SK-N-MC (cell line): ENCODE results near the gene SH3GL3.

ENCODE experiments used
- EZH2 ChIP-seq: fragments of 200-600 bp; sonication (generic); IDR thresholded peaks from one replicate; pipeline ENCODE4 v1.6.1; 2017; ENCODE audit warnings: antibody characterized with exemption
- FOXP2 ChIP-seq: optimal IDR thresholded peaks from 2 replicates; pipeline ENCODE3; 2011; ENCODE audit warnings: mild to moderate bottlenecking, moderate library complexity; ENCODE audit not compliant: insufficient read depth; ENCODE audit errors: extremely low read length, control extremely low read depth
- POLR2AphosphoS5 ChIP-seq: IDR thresholded peaks from 2 replicates; pipeline ENCODE4 v1.6.1; 2012; ENCODE audit warnings: mild to moderate bottlenecking, low read depth, low read length, borderline replicate concordance

GRCh38 chr15:83651541-83651940 is 204.4 kb downstream of the SH3GL3 start:
- TF ChIP-seq EZH2 (no peak), POLR2AphosphoS5 (no peak), FOXP2 (no peak)
